CD8-positive, alpha-beta memory T cell (primary cell): ENCODE measurements around the gene ITPRID2. TPM values are rescaled to one million over a fixed set of nuclear protein-coding genes. Genes with fewer than 3 reads are reported as not detected.

Experiments used
- CTCF ChIA-PET: fragments of 350-600 bp; sonication (Branson Sonifier 250); formaldehyde crosslinking; loops from one replicate; lab custom pipeline; 2021; ENCODE audit warnings: antibody characterized with exemption; lab: Charles Lee
- POLR2A ChIA-PET: fragments of 350-600 bp; sonication (Branson Sonifier 250); formaldehyde crosslinking; loops from one replicate; lab custom pipeline; 2021; ENCODE audit warnings: antibody characterized with exemption; lab: Charles Lee
- DNase-seq, 5 donors: peaks; one replicate each; pipeline versions ENCODE4 v3.0.0 to v3.0.0-alpha.2; 2020 to 2022; ENCODE audit warnings: mixed read lengths in 1 of 5
- H3K27ac ChIP-seq: one replicate; pipeline ENCODE4 v1.7.0; 2013; ENCODE audit warnings: low read depth, mild to moderate bottlenecking, low read length, moderate library complexity
- H3K27me3 ChIP-seq: 2 replicates; pipeline ENCODE4 v1.7.0; 2013; ENCODE audit warnings: low read length, mild to moderate bottlenecking; ENCODE audit not compliant: insufficient read depth, poor library complexity, severe bottlenecking
- H3K36me3 ChIP-seq: 2 replicates; pipeline ENCODE4 v1.7.0; 2013; ENCODE audit warnings: mild to moderate bottlenecking, low read length, moderate library complexity; ENCODE audit not compliant: insufficient read depth
- H3K4me1 ChIP-seq: 2 replicates; pipeline ENCODE4 v1.7.0; 2013; ENCODE audit warnings: mild to moderate bottlenecking, low read length, moderate library complexity; ENCODE audit not compliant: insufficient read depth
- H3K4me3 ChIP-seq: 2 replicates; pipeline ENCODE4 v1.7.0; 2013; ENCODE audit warnings: mild to moderate bottlenecking, low read length
- H3K9me3 ChIP-seq: 2 replicates; pipeline ENCODE4 v1.7.0; 2013; ENCODE audit warnings: mild to moderate bottlenecking, low read length
- H3K27ac Mint-ChIP-seq, 8 donors: one replicate each; pipeline ENCODE4 v1.8.0; 2020 to 2021; ENCODE audit warnings: mixed read lengths in 8 of 8, mild to moderate bottlenecking in 6 of 8, inconsistent platforms in 3 of 8, moderate library complexity in 3 of 8
- H3K27me3 Mint-ChIP-seq, 2 donors: one replicate each; pipeline ENCODE4 v1.8.0; 2020 to 2021; ENCODE audit warnings: mixed read lengths in 2 of 2, mild to moderate bottlenecking in 1 of 2, moderate library complexity in 1 of 2
- H3K36me3 Mint-ChIP-seq, 3 donors: one replicate each; pipeline ENCODE4 v1.8.0; 2020 to 2021; ENCODE audit warnings: mixed read lengths in 3 of 3, inconsistent platforms in 1 of 3, mild to moderate bottlenecking in 1 of 3
- H3K4me1 Mint-ChIP-seq, 3 donors: one replicate each; pipeline ENCODE4 v1.8.0; 2020 to 2021; ENCODE audit warnings: mixed read lengths in 3 of 3, inconsistent platforms in 1 of 3, mild to moderate bottlenecking in 1 of 3
- H3K4me3 Mint-ChIP-seq, 7 donors: one replicate each; pipeline ENCODE4 v1.8.0; 2020 to 2021; ENCODE audit warnings: mixed read lengths in 7 of 7, mild to moderate bottlenecking in 6 of 7, moderate library complexity in 4 of 7, inconsistent platforms in 2 of 7
- H3K9me3 Mint-ChIP-seq, 5 donors: one replicate each; pipeline ENCODE4 v1.8.0; 2020 to 2022; ENCODE audit warnings: mixed read lengths in 5 of 5, mild to moderate bottlenecking in 3 of 5, moderate library complexity in 2 of 5, inconsistent platforms in 1 of 5
- polyA plus RNA-seq: library from polyadenylated mRNA; unstranded; fragments of 300-500 nt; fragmentation: Illumina TruSeq; gene quantifications from one replicate; pipeline ENCODE4 v1.2.3, GENCODE V29; 2021
- total RNA-seq, 2 experiments: library from RNA; stranded (reverse); gene quantifications; one replicate each; pipeline ENCODE4 v1.2.3, GENCODE V29; 2021

The ITPRID2 gene
- total and polyA plus RNA-seq, 3 experiments from 2014 or later, result 3.4 to 58.4 (median 51.8) TPM

- POLR2A ChIA-PET, result no interaction called here
These were observed 28.8 kb upstream of the ITPRID2 start for GRCh38 chr2:181862583-181863281.

DNA sequence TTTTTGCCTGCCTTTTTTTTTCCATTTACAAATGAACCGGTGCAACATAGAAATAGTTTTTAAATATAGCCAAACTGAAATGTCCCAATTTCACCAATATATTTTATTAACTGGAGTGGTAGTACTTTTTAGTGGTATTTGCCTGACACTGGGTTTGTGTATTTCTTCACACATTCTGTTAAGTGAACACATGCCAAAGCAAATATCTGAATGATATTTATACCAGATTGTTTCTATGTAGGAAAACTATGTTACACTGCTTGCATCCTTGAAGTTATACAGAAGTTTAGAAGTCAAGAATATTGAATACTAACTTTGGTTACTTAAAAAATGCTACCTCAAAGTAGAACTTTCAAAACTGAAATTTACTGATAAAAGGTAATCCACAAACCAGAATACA is 19.4 kb upstream of the ITPRID2 start:
- H3K4me1 Mint-ChIP-seq, result no peaks in the 10 kb centered on the region
- no peaks in the 10 kb centered on the region for H3K9me3 ChIP-seq
- no peak for DNase-seq
- no peak overlapping the region for H3K4me3 ChIP-seq
- H3K4me3 Mint-ChIP-seq, result no peak overlapping the region
- no peaks in the 10 kb centered on the region for H3K36me3 Mint-ChIP-seq
- H3K9me3 Mint-ChIP-seq, result no peaks in the 10 kb centered on the region
- peaks cover 0 to 26% of the 10 kb centered on the region in 2 donors for H3K27me3 Mint-ChIP-seq
- H3K27ac Mint-ChIP-seq, result no peak overlapping the region
- CTCF ChIA-PET, result no interaction called here
- no peaks in the 10 kb centered on the region for H3K36me3 ChIP-seq
- H3K27ac ChIP-seq, result no peak overlapping the region
- POLR2A ChIA-PET, result no interaction called here
- H3K4me1 ChIP-seq, result no peaks in the 10 kb centered on the region
- H3K27me3 ChIP-seq, result no peaks in the 10 kb centered on the region

More at GRCh38 chr2:181862583-181863281, 28.8 kb upstream of the ITPRID2 start:
- Histone ChIP-seq H3K27ac (no peak overlapping the region), H3K36me3 (no peaks in the 10 kb centered on the region), H3K27me3 (no peaks in the 10 kb centered on the region), H3K9me3 (no peaks in the 10 kb centered on the region), H3K4me1 (no peaks in the 10 kb centered on the region), H3K4me3 (no peak overlapping the region)
- H3K36me3 Mint-ChIP-seq, result no peaks in the 10 kb centered on the region
- no peaks in the 10 kb centered on the region for H3K9me3 Mint-ChIP-seq
- DNase-seq, result no peak
- no peak overlapping the region for H3K27ac Mint-ChIP-seq
- H3K4me1 Mint-ChIP-seq, result no peaks in the 10 kb centered on the region
- H3K27me3 Mint-ChIP-seq, result peaks cover 14 to 32% of the 10 kb centered on the region in 2 donors
- CTCF ChIA-PET, result no interaction called here
- H3K4me3 Mint-ChIP-seq, result no peak overlapping the region

DNA sequence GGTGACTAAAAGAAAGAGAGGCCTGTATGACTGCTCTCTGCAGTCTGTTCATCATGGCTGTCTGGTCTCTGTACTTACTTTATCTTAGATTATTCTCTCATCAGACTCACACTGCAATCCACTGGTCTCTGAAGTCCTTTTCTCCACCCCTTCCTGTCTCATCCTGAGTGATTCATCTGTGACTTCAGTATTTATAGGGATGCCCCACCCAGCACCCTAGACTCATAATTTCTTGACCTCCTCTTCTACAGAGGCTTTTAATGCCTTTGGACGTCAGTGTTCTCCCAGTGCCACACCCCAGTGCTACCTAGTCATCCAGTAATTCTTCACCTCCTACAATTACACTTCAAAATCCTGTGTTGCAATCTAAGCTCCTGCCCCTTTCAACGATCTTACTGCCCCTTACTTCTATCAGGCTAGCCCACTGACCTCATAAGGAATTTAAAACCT is 14.9 kb upstream of the ITPRID2 start:
- CTCF ChIA-PET, result no interaction called here
- POLR2A ChIA-PET, result no interaction called here

GRCh38 chr2:181877181-181877664 is 14.3 kb upstream of the ITPRID2 start:
- no peaks in the 10 kb centered on the region for H3K4me1 Mint-ChIP-seq
- ChIA-PET CTCF (no interaction called here), POLR2A (no interaction called here)
- Histone ChIP-seq H3K27ac (no peak overlapping the region), H3K27me3 (peaks cover 4% of the 10 kb centered on the region), H3K9me3 (no peaks in the 10 kb centered on the region), H3K4me1 (no peaks in the 10 kb centered on the region), H3K4me3 (no peak overlapping the region), H3K36me3 (no peaks in the 10 kb centered on the region)
- H3K27ac Mint-ChIP-seq, result no peak overlapping the region
- H3K27me3 Mint-ChIP-seq, result peaks cover 2 to 22% of the 10 kb centered on the region in 2 donors
- no peak for DNase-seq
- H3K4me3 Mint-ChIP-seq, result no peak overlapping the region
- H3K9me3 Mint-ChIP-seq, result no peaks in the 10 kb centered on the region
- H3K36me3 Mint-ChIP-seq, result no peaks in the 10 kb centered on the region

More for the DNA sequence above, 14.9 kb upstream of the ITPRID2 start:
- Mint-ChIP-seq H3K27me3 (peaks cover 2 to 20% of the 10 kb centered on the region in 2 donors), H3K4me3 (no peak overlapping the region), H3K4me1 (no peaks in the 10 kb centered on the region), H3K36me3 (no peaks in the 10 kb centered on the region), H3K9me3 (no peaks in the 10 kb centered on the region), H3K27ac (no peak overlapping the region)
- H3K4me3 ChIP-seq, result no peak overlapping the region
- no peaks in the 10 kb centered on the region for H3K4me1 ChIP-seq
- no peaks in the 10 kb centered on the region for H3K36me3 ChIP-seq
- H3K9me3 ChIP-seq, result no peaks in the 10 kb centered on the region
- no peak overlapping the region for H3K27ac ChIP-seq
- H3K27me3 ChIP-seq, result peaks cover 4% of the 10 kb centered on the region
- DNase-seq, result no peak

DNA sequence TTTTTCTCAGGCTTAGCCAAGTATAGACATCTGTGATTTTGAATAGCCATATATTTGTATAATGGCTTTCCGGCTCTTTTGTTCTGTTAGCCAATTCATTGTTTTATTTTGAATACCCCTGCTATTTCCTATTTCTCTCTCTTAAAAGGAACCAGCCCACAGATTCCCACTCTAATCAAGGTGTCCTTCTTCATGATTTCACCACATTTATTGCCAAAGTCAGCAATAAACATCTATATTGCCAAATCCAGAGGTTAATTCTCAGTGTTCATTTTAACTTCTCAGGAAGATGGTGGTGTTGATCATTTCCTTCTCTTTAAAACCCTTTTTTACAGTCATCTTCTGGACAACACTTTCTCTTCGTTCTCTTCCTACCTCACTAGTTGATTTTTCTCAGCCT is 13.1 kb upstream of the ITPRID2 start:
- POLR2A ChIA-PET, result no interaction called here
- no peak overlapping the region for H3K4me3 Mint-ChIP-seq
- H3K27ac Mint-ChIP-seq, result no peak overlapping the region
- H3K9me3 Mint-ChIP-seq, result no peaks in the 10 kb centered on the region
- Histone ChIP-seq H3K4me3 (no peak overlapping the region), H3K27ac (no peak overlapping the region), H3K4me1 (no peaks in the 10 kb centered on the region), H3K36me3 (no peaks in the 10 kb centered on the region), H3K27me3 (peaks cover 4% of the 10 kb centered on the region), H3K9me3 (no peaks in the 10 kb centered on the region)
- CTCF ChIA-PET, result no interaction called here
- no peaks in the 10 kb centered on the region for H3K4me1 Mint-ChIP-seq
- DNase-seq, result no peak
- H3K36me3 Mint-ChIP-seq, result no peaks in the 10 kb centered on the region
- peaks cover 2 to 23% of the 10 kb centered on the region in 2 donors for H3K27me3 Mint-ChIP-seq

DNA sequence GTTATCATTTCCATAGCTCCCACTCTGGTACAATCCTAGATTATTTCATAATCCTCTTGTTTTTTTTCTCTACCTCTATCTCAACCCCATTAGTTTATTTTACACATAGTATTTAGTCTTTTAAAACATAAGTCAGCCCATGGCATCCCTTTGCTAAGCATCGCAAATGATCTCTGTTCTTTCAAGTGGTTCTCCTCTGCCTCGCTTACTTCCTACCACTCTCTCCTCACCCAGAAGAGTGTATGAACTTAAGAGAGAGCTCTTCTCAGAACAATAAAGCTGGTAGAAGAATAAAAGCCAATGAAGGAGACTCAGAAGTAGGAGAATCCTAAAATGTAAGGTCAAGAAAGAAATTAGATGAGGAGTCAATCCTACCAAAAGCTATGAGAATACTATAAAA is 12.2 kb upstream of the ITPRID2 start:
- H3K4me3 ChIP-seq, result no peak overlapping the region
- POLR2A ChIA-PET, result no interaction called here
- no peak overlapping the region for H3K27ac Mint-ChIP-seq
- H3K4me1 Mint-ChIP-seq, result no peaks in the 10 kb centered on the region
- H3K4me1 ChIP-seq, result no peaks in the 10 kb centered on the region
- H3K27me3 ChIP-seq, result peaks cover 4% of the 10 kb centered on the region
- H3K9me3 ChIP-seq, result no peaks in the 10 kb centered on the region
- DNase-seq, result no peak
- no peak overlapping the region for H3K27ac ChIP-seq
- peaks cover 6 to 26% of the 10 kb centered on the region in 2 donors for H3K27me3 Mint-ChIP-seq
- no peak overlapping the region for H3K4me3 Mint-ChIP-seq
- H3K9me3 Mint-ChIP-seq, result no peaks in the 10 kb centered on the region
- H3K36me3 Mint-ChIP-seq, result no peaks in the 10 kb centered on the region
- no peaks in the 10 kb centered on the region for H3K36me3 ChIP-seq
- CTCF ChIA-PET, result no interaction called here

DNA sequence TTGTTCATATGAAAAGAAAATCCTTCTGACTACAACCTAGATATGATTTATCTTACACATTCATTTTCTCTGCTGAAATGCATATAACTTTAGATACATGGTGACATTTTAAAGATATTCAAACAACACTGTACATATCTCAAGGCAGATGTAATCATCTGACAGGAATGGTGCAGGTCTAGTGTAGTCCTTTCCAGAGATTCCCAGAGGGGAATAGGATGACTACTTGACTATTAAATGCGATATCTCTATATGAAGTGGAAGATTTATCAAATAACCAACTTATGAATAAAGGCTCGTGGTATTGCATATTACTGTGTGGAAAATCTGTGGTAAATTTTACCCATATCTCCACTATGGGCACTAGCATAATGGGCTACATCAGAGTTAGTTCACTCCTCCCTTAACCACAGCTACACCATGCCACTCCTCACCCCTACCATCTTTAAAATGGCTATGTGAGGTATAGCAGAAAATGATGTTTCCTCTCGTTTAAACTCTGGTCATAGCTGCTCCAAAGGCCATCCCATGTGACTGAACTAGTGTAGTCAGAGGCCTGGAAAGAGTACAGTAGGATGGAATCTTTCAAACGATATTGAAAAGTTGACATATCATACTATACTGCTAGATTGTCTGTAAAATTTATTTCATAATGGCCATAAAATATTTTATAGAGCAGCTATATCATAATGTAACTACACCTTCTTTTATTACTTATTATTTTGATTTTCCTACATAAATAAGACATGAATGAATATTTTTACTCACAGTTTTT is 9.1 kb upstream of the ITPRID2 start:
- CTCF ChIA-PET, result interaction anchor here (1.1 kb wide), 1 partner anchor 10 kb away, joined by 5 read pairs; the partner anchor contains the start of gene ITPRID2
- Mint-ChIP-seq H3K9me3 (no peaks in the 10 kb centered on the region), H3K36me3 (no peaks in the 10 kb centered on the region), H3K4me3 (no peak overlapping the region), H3K4me1 (no peaks in the 10 kb centered on the region), H3K27me3 (peaks cover 15 to 54% of the 10 kb centered on the region in 2 donors), H3K27ac (no peak overlapping the region)
- POLR2A ChIA-PET, result no interaction called here
- no peak for DNase-seq
- Histone ChIP-seq H3K27me3 (peaks cover 4% of the 10 kb centered on the region), H3K36me3 (no peaks in the 10 kb centered on the region), H3K4me3 (no peak overlapping the region), H3K9me3 (no peaks in the 10 kb centered on the region), H3K27ac (no peak overlapping the region), H3K4me1 (no peaks in the 10 kb centered on the region)

- Mint-ChIP-seq H3K4me1 (no peaks in the 10 kb centered on the region), H3K27ac (no peak overlapping the region), H3K9me3 (no peaks in the 10 kb centered on the region), H3K36me3 (no peaks in the 10 kb centered on the region), H3K4me3 (no peak overlapping the region), H3K27me3 (peaks cover 18 to 67% of the 10 kb centered on the region in 2 donors)
- Histone ChIP-seq H3K36me3 (no peaks in the 10 kb centered on the region), H3K4me1 (no peaks in the 10 kb centered on the region), H3K27me3 (peaks cover 4% of the 10 kb centered on the region), H3K9me3 (no peaks in the 10 kb centered on the region), H3K4me3 (no peak overlapping the region), H3K27ac (no peak overlapping the region)
- ChIA-PET POLR2A (no interaction called here), CTCF (no interaction called here)
- DNase-seq, result no peak
These were observed 6.9 kb upstream of the ITPRID2 start for GRCh38 chr2:181884601-181885000.
